ENCODE measurements around the gene PSMB7. TPM values are rescaled to one million over a fixed set of nuclear protein-coding genes. Genes with fewer than 3 reads are reported as not detected.
A peak's percentile ranks its signal among the peaks of the same experiment; 100 is the strongest.

The PSMB7 gene
- total RNA-seq, 3 donors from 2014 or later (not counting 1 experiment from before 2014, with no cell fraction given) = 75.6 to 75.9 (median 75.8) TPM

- H3K4me1 Mint-ChIP-seq = peaks cover 54 to 55% of the 10 kb centered on the region in 2 donors
- WGBS (ENCODE audit: insufficient coverage) = 97% methylated on average over 13 of the region's 13 CpGs
- H3K4me3 Mint-ChIP-seq = no peak overlapping the region
- intact Hi-C loops (cut with micrococcal nuclease) = no loop called here
- no peaks in the 10 kb centered on the region for H3K36me3 Mint-ChIP-seq
- Histone ChIP-seq H3K4me3 (ENCODE audit: low read length) (no peak overlapping the region), H3K27me3 (ENCODE audit: control insufficient read depth, insufficient read depth, low read length) (no peaks in the 10 kb centered on the region), H3K36me3 (ENCODE audit: control insufficient read depth, insufficient read depth, low read length) (peaks cover 22% of the 10 kb centered on the region), H3K4me1 (ENCODE audit: control insufficient read depth, insufficient read depth, low read length) (peaks cover 20% of the 10 kb centered on the region), H3K9me3 (ENCODE audit: control insufficient read depth, insufficient read depth, low read length) (no peaks in the 10 kb centered on the region), H3K27ac (ENCODE audit: low read length) (no peak overlapping the region)
- H3K27ac Mint-ChIP-seq = peak overlapping the region; percentile 46 to 50
- ATAC-seq = no peak
- TF ChIP-seq, protein P1, sequence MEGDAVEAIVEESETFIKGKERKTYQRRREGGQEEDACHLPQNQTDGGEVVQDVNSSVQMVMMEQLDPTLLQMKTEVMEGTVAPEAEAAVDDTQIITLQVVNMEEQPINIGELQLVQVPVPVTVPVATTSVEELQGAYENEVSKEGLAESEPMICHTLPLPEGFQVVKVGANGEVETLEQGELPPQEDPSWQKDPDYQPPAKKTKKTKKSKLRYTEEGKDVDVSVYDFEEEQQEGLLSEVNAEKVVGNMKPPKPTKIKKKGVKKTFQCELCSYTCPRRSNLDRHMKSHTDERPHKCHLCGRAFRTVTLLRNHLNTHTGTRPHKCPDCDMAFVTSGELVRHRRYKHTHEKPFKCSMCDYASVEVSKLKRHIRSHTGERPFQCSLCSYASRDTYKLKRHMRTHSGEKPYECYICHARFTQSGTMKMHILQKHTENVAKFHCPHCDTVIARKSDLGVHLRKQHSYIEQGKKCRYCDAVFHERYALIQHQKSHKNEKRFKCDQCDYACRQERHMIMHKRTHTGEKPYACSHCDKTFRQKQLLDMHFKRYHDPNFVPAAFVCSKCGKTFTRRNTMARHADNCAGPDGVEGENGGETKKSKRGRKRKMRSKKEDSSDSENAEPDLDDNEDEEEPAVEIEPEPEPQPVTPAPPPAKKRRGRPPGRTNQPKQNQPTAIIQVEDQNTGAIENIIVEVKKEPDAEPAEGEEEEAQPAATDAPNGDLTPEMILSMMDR (IDR thresholded peaks at IDR 0.05) = no peak
- DNase-seq = no peak
- no peaks in the 10 kb centered on the region for H3K27me3 Mint-ChIP-seq (ENCODE audit: low read depth in 2 of 2)
- H3K9me3 Mint-ChIP-seq = no peaks in the 10 kb centered on the region
Observed at GRCh38 chr9:124358631-124359030, 56.6 kb downstream of the PSMB7 start.

- Mint-ChIP-seq H3K27ac (peak overlapping the region; percentile 46 to 50), H3K9me3 (no peaks in the 10 kb centered on the region), H3K4me1 (peaks cover 46 to 48% of the 10 kb centered on the region in 2 donors), H3K27me3 (ENCODE audit: low read depth in 2 of 2) (no peaks in the 10 kb centered on the region), H3K4me3 (no peak overlapping the region), H3K36me3 (no peaks in the 10 kb centered on the region)
- Histone ChIP-seq H3K27ac (ENCODE audit: low read length) (no peak overlapping the region), H3K36me3 (ENCODE audit: control insufficient read depth, insufficient read depth, low read length) (peaks cover 29% of the 10 kb centered on the region), H3K4me1 (ENCODE audit: control insufficient read depth, insufficient read depth, low read length) (peaks cover 20% of the 10 kb centered on the region), H3K27me3 (ENCODE audit: control insufficient read depth, insufficient read depth, low read length) (no peaks in the 10 kb centered on the region), H3K9me3 (ENCODE audit: control insufficient read depth, insufficient read depth, low read length) (no peaks in the 10 kb centered on the region), H3K4me3 (ENCODE audit: low read length) (no peak overlapping the region)
- intact Hi-C loops (cut with micrococcal nuclease) = no loop called here
- TF ChIP-seq, protein P1 (IDR thresholded peaks at IDR 0.05) = no peak
- DNase-seq = no peak
- no peak for ATAC-seq
- WGBS (ENCODE audit: insufficient coverage) = 94% methylated on average over 13 of the region's 13 CpGs
Observed at GRCh38 chr9:124357721-124358361, 57.4 kb downstream of the PSMB7 start.

DNA sequence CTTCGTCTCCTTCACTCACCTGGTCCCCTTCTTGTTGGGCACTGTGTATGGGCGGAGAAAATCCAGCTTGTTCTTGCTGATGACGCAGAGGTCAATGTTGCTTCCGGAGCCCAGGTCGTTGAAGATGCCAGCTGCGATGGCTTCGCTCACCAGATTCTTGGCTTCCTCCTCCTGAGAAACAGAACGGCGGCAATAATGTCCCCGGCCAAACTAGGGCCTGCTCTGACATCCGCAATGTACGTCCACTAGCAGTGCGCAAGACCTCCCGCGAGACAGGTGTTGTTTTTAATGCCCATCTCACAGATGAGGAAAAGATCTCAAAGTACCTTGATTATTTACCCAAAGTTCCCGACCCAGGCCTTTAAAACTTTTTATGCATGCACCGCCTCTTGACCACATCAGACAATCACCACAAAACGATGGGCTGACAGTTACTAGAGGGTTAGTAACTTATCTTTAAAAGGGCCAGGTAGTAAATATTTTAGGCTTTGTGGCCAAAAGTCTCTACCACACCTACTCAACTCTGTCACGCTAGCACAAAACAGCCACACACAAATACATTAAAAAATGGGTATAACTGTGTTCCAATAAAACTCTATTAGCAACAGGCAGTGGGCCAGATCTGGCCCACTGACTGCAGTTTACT is 58.4 kb downstream of the PSMB7 start:
- Histone ChIP-seq H3K9me3 (ENCODE audit: control insufficient read depth, insufficient read depth, low read length) (no peaks in the 10 kb centered on the region), H3K36me3 (ENCODE audit: control insufficient read depth, insufficient read depth, low read length) (peaks cover 38% of the 10 kb centered on the region), H3K4me1 (ENCODE audit: control insufficient read depth, insufficient read depth, low read length) (peaks cover 20% of the 10 kb centered on the region), H3K27me3 (ENCODE audit: control insufficient read depth, insufficient read depth, low read length) (no peaks in the 10 kb centered on the region), H3K4me3 (ENCODE audit: low read length) (no peak overlapping the region), H3K27ac (ENCODE audit: low read length) (no peak overlapping the region)
- H3K4me1 Mint-ChIP-seq = peaks cover 45 to 48% of the 10 kb centered on the region in 2 donors
- no peaks in the 10 kb centered on the region for H3K9me3 Mint-ChIP-seq
- WGBS (ENCODE audit: insufficient coverage) = 85% methylated on average over 17 of the region's 19 CpGs
- H3K27me3 Mint-ChIP-seq (ENCODE audit: low read depth in 2 of 2) = no peaks in the 10 kb centered on the region
- ATAC-seq = no peak
- H3K27ac Mint-ChIP-seq = peak overlapping the region; percentile 46 to 50
- no peak overlapping the region for H3K4me3 Mint-ChIP-seq
- DNase-seq = no peak
- intact Hi-C loops (cut with micrococcal nuclease) = no loop called here
- H3K36me3 Mint-ChIP-seq = no peaks in the 10 kb centered on the region
- TF ChIP-seq, protein P1 (IDR thresholded peaks at IDR 0.05) = no peak

Data from natural killer cell (primary cell).